ENCODE measurements around the gene R3HDM4. TPM values are rescaled to one million over a fixed set of nuclear protein-coding genes. Genes with fewer than 3 reads are reported as not detected.

R3HDM4 gene
- total RNA-seq, 2 donors from 2014 or later, result 54.5 to 55.6 TPM

DNA sequence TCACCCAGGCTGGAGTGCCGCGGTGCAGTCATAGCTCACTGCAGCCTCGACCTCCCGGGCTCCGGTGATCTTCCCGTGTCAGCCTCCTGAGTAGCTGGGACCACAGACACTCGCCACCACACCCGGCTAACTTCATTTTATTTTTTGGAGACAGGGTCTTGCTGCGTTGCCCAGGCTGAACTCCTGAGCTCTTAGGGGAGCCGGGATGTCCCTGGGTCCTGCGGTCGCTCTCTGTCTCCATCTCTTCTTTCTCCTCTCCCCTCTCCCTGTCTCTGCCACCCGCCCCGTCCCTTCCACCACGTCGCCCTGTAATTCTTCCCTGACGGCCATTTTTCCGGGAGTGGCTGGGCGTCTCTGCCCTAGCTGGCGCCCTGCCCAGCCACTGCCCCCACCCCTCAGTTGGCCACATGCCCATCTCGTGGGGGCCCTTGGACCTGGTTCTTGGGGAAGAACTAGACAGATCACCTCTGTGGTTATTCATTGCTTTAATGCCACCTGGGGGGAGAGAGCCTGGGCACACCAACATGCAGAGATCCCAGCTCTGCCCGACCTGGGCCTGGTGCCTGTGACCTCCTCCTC is 31.7 kb upstream of the R3HDM4 start:
- TF ChIP-seq, protein P1, sequence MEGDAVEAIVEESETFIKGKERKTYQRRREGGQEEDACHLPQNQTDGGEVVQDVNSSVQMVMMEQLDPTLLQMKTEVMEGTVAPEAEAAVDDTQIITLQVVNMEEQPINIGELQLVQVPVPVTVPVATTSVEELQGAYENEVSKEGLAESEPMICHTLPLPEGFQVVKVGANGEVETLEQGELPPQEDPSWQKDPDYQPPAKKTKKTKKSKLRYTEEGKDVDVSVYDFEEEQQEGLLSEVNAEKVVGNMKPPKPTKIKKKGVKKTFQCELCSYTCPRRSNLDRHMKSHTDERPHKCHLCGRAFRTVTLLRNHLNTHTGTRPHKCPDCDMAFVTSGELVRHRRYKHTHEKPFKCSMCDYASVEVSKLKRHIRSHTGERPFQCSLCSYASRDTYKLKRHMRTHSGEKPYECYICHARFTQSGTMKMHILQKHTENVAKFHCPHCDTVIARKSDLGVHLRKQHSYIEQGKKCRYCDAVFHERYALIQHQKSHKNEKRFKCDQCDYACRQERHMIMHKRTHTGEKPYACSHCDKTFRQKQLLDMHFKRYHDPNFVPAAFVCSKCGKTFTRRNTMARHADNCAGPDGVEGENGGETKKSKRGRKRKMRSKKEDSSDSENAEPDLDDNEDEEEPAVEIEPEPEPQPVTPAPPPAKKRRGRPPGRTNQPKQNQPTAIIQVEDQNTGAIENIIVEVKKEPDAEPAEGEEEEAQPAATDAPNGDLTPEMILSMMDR (IDR thresholded peaks at IDR 0.05), result no peak
- H3K4me3 ChIP-seq, result no peak overlapping the region
- no peak for DNase-seq
- intact Hi-C loops (cut with DNase I), result no loop called here
- no peak overlapping the region for H3K9ac ChIP-seq (ENCODE audit: low read depth in 2 of 2, low read length in 2 of 2)
- H3K9me3 ChIP-seq, result no peaks in the 10 kb centered on the region
- H3K4me1 ChIP-seq, result peaks cover 9% of the 10 kb centered on the region
- no peak overlapping the region for H3K27ac ChIP-seq
- H3K36me3 ChIP-seq, result no peaks in the 10 kb centered on the region
- H3K27me3 ChIP-seq, result no peaks in the 10 kb centered on the region

DNA sequence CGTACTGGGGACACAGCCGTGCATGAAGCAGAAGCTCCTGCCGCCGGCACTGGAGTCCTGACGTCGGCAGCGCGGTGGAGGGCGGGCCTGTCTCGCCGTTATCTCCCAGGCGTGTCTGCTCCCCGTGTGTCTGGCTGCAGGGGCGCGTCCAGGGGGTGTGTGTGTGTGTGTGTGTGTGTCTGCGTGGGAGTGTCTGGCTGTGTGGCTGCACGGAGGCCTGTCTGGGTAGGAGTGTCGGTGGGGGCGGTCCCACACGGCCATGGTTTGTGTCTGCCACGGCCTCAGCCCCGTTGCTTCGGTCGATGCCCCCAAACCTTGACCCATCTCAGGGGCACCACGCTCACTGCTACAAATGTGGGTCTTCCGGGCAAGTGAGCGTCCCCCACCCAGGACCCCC is 31.1 kb upstream of the R3HDM4 start:
- Histone ChIP-seq H3K4me3 (no peak overlapping the region), H3K9me3 (no peaks in the 10 kb centered on the region), H3K27ac (no peak overlapping the region), H3K36me3 (no peaks in the 10 kb centered on the region), H3K27me3 (no peaks in the 10 kb centered on the region), H3K9ac (ENCODE audit: low read depth in 2 of 2, low read length in 2 of 2) (no peak overlapping the region), H3K4me1 (peaks cover 9% of the 10 kb centered on the region)
- TF ChIP-seq, protein P1 (IDR thresholded peaks at IDR 0.05), result no peak
- DNase-seq, result peak; percentile 76
- intact Hi-C loops (cut with DNase I), result no loop called here

DNA sequence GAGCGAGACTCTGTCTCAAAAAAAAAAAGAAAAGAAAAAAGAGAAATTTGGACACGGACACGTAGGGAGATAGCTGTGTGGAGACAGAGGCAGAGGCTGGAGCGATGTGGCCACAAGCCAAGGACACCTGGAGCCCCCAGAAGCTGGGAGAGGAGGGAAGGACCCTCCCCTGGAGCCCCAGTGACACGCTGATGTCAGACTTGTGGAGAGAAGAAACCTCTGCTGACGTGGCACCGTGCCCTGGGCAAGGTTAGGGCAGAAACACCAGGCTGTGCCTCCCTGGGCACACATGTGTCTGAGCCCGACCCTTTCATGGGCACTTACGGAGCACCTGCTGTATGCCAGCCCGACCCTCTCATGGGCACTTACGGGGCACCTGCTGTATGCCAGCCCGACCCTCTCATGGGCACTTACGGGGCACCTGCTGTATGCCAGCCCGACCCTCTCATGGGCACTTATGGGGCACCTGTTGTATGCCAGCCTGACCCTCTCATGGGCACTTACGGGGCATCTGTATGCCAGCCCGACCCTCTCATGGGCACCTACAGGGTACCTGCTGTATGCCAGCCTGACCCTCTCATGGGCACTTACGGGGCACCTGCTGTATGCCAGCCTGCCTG is 30.6 kb upstream of the R3HDM4 start:
- H3K4me1 ChIP-seq, result peaks cover 9% of the 10 kb centered on the region
- H3K4me3 ChIP-seq, result no peak overlapping the region
- no peaks in the 10 kb centered on the region for H3K9me3 ChIP-seq
- H3K27me3 ChIP-seq, result no peaks in the 10 kb centered on the region
- no peak overlapping the region for H3K27ac ChIP-seq
- TF ChIP-seq, protein P1 (IDR thresholded peaks at IDR 0.05), result no peak
- intact Hi-C loops (cut with DNase I), result no loop called here
- DNase-seq, result no peak
- no peaks in the 10 kb centered on the region for H3K36me3 ChIP-seq
- peak overlapping the region in 1 of 2 donors; percentile 19 for H3K9ac ChIP-seq (ENCODE audit: low read depth in 2 of 2, low read length in 2 of 2)

DNA sequence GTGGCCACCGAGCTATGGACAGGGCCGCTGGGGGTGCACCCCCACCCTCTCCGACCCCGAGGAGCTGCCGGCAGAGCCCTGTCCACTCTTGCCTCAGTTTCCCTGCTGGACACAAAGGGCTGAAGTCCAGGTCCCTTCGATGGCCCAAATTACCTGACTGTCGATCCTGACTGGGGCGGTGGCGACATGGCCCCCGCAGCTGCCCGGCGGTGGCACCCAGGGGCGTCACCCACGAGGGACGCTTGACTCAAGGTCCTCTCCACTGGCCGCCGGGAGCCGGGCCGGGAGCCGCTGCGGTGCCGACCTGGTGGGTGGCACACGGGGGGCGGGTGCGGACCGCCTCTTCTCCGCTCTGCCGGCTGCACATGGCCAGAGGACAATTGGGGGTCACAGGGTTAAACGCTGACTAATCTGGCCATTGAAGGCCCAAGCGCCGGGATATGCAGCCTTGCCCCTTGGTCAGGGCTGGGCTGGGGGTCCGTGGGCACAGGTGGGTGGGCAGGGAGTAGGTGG is 29.2 kb upstream of the R3HDM4 start:
- H3K36me3 ChIP-seq, result no peaks in the 10 kb centered on the region
- DNase-seq, result no peak
- H3K9me3 ChIP-seq, result no peaks in the 10 kb centered on the region
- no peak overlapping the region for H3K4me3 ChIP-seq
- peaks cover 9% of the 10 kb centered on the region for H3K4me1 ChIP-seq
- intact Hi-C loops (cut with DNase I), result no loop called here
- no peaks in the 10 kb centered on the region for H3K27me3 ChIP-seq
- H3K9ac ChIP-seq (ENCODE audit: low read depth in 2 of 2, low read length in 2 of 2), result no peak overlapping the region
- no peak overlapping the region for H3K27ac ChIP-seq
- TF ChIP-seq, protein P1 (IDR thresholded peaks at IDR 0.05), result no peak

DNA sequence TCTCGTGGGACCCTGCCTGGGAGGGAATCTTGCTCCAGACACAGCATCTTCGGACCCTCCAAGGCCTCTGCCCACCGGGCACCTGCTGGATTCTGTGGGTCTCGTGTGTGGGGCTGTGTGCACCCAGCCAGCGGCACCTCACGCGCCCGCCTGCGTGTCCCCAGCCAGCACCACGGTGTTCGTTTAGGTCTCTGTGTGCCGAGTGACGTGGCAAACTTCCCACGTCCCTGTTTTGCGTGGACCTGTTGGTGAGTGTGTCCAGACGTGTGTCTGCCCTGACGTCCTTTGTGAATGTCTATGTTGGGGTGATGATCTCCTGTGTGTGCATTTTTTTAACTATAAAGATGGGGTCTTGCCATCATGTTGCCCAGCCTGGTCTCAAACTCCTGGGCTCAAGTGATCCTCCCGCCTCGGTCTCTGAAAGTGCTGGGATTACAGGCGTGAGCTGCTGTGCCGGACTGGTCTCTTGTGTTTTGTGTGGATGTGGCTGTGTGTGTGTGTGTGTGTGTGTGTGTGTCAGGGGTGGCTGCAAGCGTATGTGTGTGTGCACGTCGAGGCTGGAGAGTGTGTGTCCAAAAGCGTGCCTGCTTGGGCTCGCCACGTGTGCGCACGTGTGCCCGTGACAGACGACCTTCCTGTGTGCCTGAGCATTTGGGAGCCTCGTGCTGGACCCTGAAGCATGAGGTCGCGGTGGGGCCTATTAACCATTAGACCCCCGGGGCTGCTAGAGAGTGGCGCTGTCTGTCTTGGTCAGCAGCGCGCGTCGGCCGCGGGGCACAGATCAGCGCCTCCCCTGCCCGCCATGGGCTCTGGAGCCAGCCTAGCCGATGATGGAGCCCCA is 28.5 kb upstream of the R3HDM4 start:
- Histone ChIP-seq H3K4me1 (peaks cover 9% of the 10 kb centered on the region), H3K27me3 (no peaks in the 10 kb centered on the region), H3K36me3 (no peaks in the 10 kb centered on the region), H3K27ac (peak overlapping the region; percentile 57), H3K9ac (ENCODE audit: low read depth in 2 of 2, low read length in 2 of 2) (peak overlapping the region; percentile 33 to 58), H3K9me3 (no peaks in the 10 kb centered on the region), H3K4me3 (peak overlapping the region; percentile 40)
- DNase-seq, result no peak
- intact Hi-C loops (cut with DNase I), result no loop called here
- TF ChIP-seq, protein P1 (IDR thresholded peaks at IDR 0.05), result no peak

Data from colonic mucosa (tissue), 4 donors.